CD4-positive, alpha-beta memory T cell (primary cell): ENCODE data around the gene PLXDC1. TPM values are rescaled to one million over a fixed set of nuclear protein-coding genes. Genes with fewer than 3 reads are reported as not detected.
A peak's percentile ranks its signal among the peaks of the same experiment; 100 is the strongest.

Experiments
- CTCF ChIA-PET: fragments of 350-600 bp; sonication (Branson Sonifier 250); formaldehyde crosslinking; loops from one replicate; lab custom pipeline; 2021; ENCODE audit warnings: inconsistent platforms; ENCODE audit not compliant: partially characterized antibody; lab: Charles Lee
- POLR2A ChIA-PET: fragments of 350-600 bp; sonication (Branson Sonifier 250); formaldehyde crosslinking; loops from one replicate; lab custom pipeline; 2021; ENCODE audit not compliant: partially characterized antibody; lab: Charles Lee
- DNase-seq, 5 donors: peaks; one replicate each; pipeline versions ENCODE4 v3.0.0 to v3.0.0-alpha.2; 2020 to 2022; ENCODE audit warnings: mixed read lengths in 1 of 5
- H3K27ac ChIP-seq: one replicate; pipeline ENCODE4 v1.7.0; 2013; ENCODE audit warnings: low read depth, low read length
- H3K27me3 ChIP-seq: 2 replicates; pipeline ENCODE4 v1.7.0; 2013; ENCODE audit warnings: mild to moderate bottlenecking, low read length, moderate library complexity; ENCODE audit not compliant: insufficient read depth
- H3K36me3 ChIP-seq: 2 replicates; pipeline ENCODE4 v1.7.0; 2013; ENCODE audit warnings: mild to moderate bottlenecking, low read length, moderate library complexity; ENCODE audit not compliant: insufficient read depth
- H3K4me1 ChIP-seq: 2 replicates; pipeline ENCODE4 v1.7.0; 2013; ENCODE audit warnings: mild to moderate bottlenecking, low read length, moderate library complexity; ENCODE audit not compliant: insufficient read depth
- H3K4me3 ChIP-seq, 2 donors: one replicate each; pipeline ENCODE4 v1.7.0; 2013; ENCODE audit warnings: low read length in 2 of 2, mild to moderate bottlenecking in 1 of 2
- H3K9me3 ChIP-seq, 2 donors: one replicate each; pipeline ENCODE4 v1.7.0; 2013; ENCODE audit warnings: low read length in 2 of 2, control low read depth in 1 of 2; ENCODE audit not compliant: control insufficient read depth in 1 of 2
- H3K27ac Mint-ChIP-seq, 7 donors: one replicate each; pipeline ENCODE4 v1.8.0; 2020 to 2021; ENCODE audit warnings: mixed read lengths in 7 of 7, mild to moderate bottlenecking in 6 of 7, inconsistent platforms in 3 of 7, moderate library complexity in 3 of 7
- H3K27me3 Mint-ChIP-seq, 2 donors: one replicate each; pipeline ENCODE4 v1.8.0; 2020 to 2021; ENCODE audit warnings: mixed read lengths in 2 of 2
- H3K36me3 Mint-ChIP-seq, 2 donors: one replicate each; pipeline ENCODE4 v1.8.0; 2020 to 2021; ENCODE audit warnings: mixed read lengths in 2 of 2, inconsistent platforms in 1 of 2, mild to moderate bottlenecking in 1 of 2
- H3K4me1 Mint-ChIP-seq, 4 donors: one replicate each; pipeline ENCODE4 v1.8.0; 2020 to 2021; ENCODE audit warnings: mixed read lengths in 4 of 4, mild to moderate bottlenecking in 1 of 4
- H3K4me3 Mint-ChIP-seq, 8 donors: one replicate each; pipeline ENCODE4 v1.8.0; 2020 to 2021; ENCODE audit warnings: mixed read lengths in 8 of 8, mild to moderate bottlenecking in 7 of 8, moderate library complexity in 6 of 8, inconsistent platforms in 3 of 8
- H3K9me3 Mint-ChIP-seq, 8 donors: one replicate each; pipeline ENCODE4 v1.8.0; 2020 to 2021; ENCODE audit warnings: mixed read lengths in 8 of 8, mild to moderate bottlenecking in 5 of 8, inconsistent platforms in 3 of 8, moderate library complexity in 1 of 8
- intact Hi-C: fragments of 100-400 bp; cut with micrococcal nuclease; formaldehyde crosslinking; loops from one replicate; pipeline ENCODE4 v1.15.1; 2023
- polyA plus RNA-seq, 2 donors: library from polyadenylated mRNA; unstranded; fragments of 300-500 nt; fragmentation: Illumina TruSeq; gene quantifications; one replicate each; pipeline ENCODE4 v1.2.3, GENCODE V29; 2021
- total RNA-seq, 2 experiments: library from RNA; stranded (reverse); gene quantifications; one replicate each; pipeline ENCODE4 v1.2.3, GENCODE V29; 2021

Gene PLXDC1
- total and polyA plus RNA-seq, 4 experiments from 2014 or later, result 2.5 to 16.4 (median 10.2) TPM

DNA sequence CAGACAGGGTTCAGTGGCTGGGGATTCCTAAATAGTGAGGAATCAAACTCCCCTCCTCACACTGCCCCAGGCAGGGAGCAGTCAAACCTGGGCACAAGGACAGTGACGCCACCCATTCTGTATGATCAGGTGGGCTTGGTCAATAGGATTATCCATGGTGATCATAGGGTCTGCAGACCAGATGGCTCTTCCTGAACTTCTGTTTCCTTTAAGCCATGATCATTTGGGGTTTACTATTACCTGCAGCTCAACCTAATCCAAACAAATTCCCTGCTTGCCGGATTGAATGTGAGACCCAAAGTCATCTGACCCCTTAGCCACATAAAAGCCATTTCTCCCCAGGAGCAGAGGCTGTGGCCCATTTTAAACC, 54.3 kb downstream of the PLXDC1 start:
- Mint-ChIP-seq H3K9me3 (peaks cover 0 to 2% (median 0%) of the 10 kb centered on the region in 8 donors), H3K36me3 (no peaks in the 10 kb centered on the region), H3K27ac (peak overlapping the region; percentile 82 to 94 (median 91)), H3K4me1 (peaks cover 56 to 85% (median 64%) of the 10 kb centered on the region in 4 donors), H3K4me3 (peak overlapping the region; percentile 63 to 88 (median 79)), H3K27me3 (no peaks in the 10 kb centered on the region)
- ChIA-PET CTCF (interaction anchor here (0.7 to 6.6 kb wide), 3 partner anchors 40 to 114 kb away, joined by 3 to 86 read pairs (median 3); partner anchors contain the start of gene PLXDC1), POLR2A (interaction anchor here (0.9 to 1.5 kb wide), 4 partner anchors 54 to 197 kb away, joined by 3 to 4 read pairs (median 4); partner anchors contain the start of genes PLXDC1 and RPL19)
- Histone ChIP-seq H3K4me1 (peaks cover 66% of the 10 kb centered on the region), H3K36me3 (no peaks in the 10 kb centered on the region), H3K27ac (peak overlapping the region; percentile 44), H3K9me3 (no peaks in the 10 kb centered on the region), H3K4me3 (peak overlapping the region in 1 of 2 donors; percentile 30), H3K27me3 (no peaks in the 10 kb centered on the region)
- intact Hi-C loops, result no loop called here
- no peak for DNase-seq

GRCh38 chr17:39096508-39097149, 54.8 kb downstream of the PLXDC1 start:
- Histone ChIP-seq H3K27me3 (no peaks in the 10 kb centered on the region), H3K4me3 (peak overlapping the region; percentile 30 to 57), H3K27ac (peak overlapping the region; percentile 44), H3K36me3 (no peaks in the 10 kb centered on the region), H3K4me1 (peaks cover 70% of the 10 kb centered on the region), H3K9me3 (no peaks in the 10 kb centered on the region)
- ChIA-PET POLR2A (interaction anchor here (0.7 to 1.5 kb wide), 7 partner anchors 18 to 227 kb away, joined by 3 to 7 read pairs (median 3); partner anchors contain the start of genes LASP1, PLXDC1 and RPL19), CTCF (interaction anchor here (6.6 kb wide), 1 partner anchor 56 kb away, joined by 86 read pairs; the partner anchor contains the start of gene PLXDC1)
- peaks cover 56 to 83% (median 65%) of the 10 kb centered on the region in 4 donors for H3K4me1 Mint-ChIP-seq
- intact Hi-C loops, result loop anchor here (1.0 kb wide), 1 partner anchor 57 kb away; no protein-coding TSS in a partner anchor
- peak; percentile 57 to 72 (median 62) for DNase-seq
- peak overlapping the region; percentile 82 to 94 (median 91) for H3K27ac Mint-ChIP-seq
- no peaks in the 10 kb centered on the region for H3K36me3 Mint-ChIP-seq
- no peaks in the 10 kb centered on the region for H3K27me3 Mint-ChIP-seq
- peaks cover 0 to 2% (median 0%) of the 10 kb centered on the region in 8 donors for H3K9me3 Mint-ChIP-seq
- H3K4me3 Mint-ChIP-seq, result peak overlapping the region; percentile 63 to 88 (median 79)

GRCh38 chr17:39095309-39095686, 56.1 kb downstream of the PLXDC1 start:
- no peaks in the 10 kb centered on the region for H3K36me3 ChIP-seq
- ChIA-PET CTCF (interaction anchor here (1.4 to 6.6 kb wide), 3 partner anchors 25 to 112 kb away, joined by 4 to 86 read pairs (median 9); partner anchors contain the start of gene PLXDC1), POLR2A (interaction anchor here (0.6 to 7.5 kb wide), 2 partner anchors 39 to 57 kb away, joined by 3 to 76 read pairs; partner anchors contain the start of gene PLXDC1)
- Mint-ChIP-seq H3K27ac (peak overlapping the region; percentile 35 to 98 (median 82)), H3K36me3 (no peaks in the 10 kb centered on the region), H3K9me3 (peaks cover 0 to 2% (median 0%) of the 10 kb centered on the region in 8 donors), H3K27me3 (no peaks in the 10 kb centered on the region), H3K4me1 (peaks cover 64 to 86% (median 75%) of the 10 kb centered on the region in 4 donors), H3K4me3 (peak overlapping the region in 7 of 8 donors; percentile 27 to 81 (median 67))
- peaks cover 83% of the 10 kb centered on the region for H3K4me1 ChIP-seq
- H3K27me3 ChIP-seq, result no peaks in the 10 kb centered on the region
- no peak overlapping the region for H3K27ac ChIP-seq
- DNase-seq, result no peak
- H3K9me3 ChIP-seq, result no peaks in the 10 kb centered on the region
- H3K4me3 ChIP-seq, result no peak overlapping the region
- intact Hi-C loops, result no loop called here

GRCh38 chr17:39094607-39095308, 56.7 kb downstream of the PLXDC1 start:
- peak; percentile 32 to 74 (median 69) for DNase-seq
- Mint-ChIP-seq H3K27me3 (no peaks in the 10 kb centered on the region), H3K36me3 (no peaks in the 10 kb centered on the region), H3K4me1 (peaks cover 65 to 87% (median 75%) of the 10 kb centered on the region in 4 donors), H3K9me3 (peaks cover 0 to 2% (median 0%) of the 10 kb centered on the region in 8 donors), H3K4me3 (peak overlapping the region; percentile 72 to 91 (median 84)), H3K27ac (peak overlapping the region; percentile 82 to 98 (median 96))
- POLR2A ChIA-PET, result interaction anchor here (0.6 to 7.5 kb wide), 3 partner anchors 39 to 57 kb away, joined by 3 to 76 read pairs (median 3); partner anchors contain the start of gene PLXDC1
- no peaks in the 10 kb centered on the region for H3K36me3 ChIP-seq
- H3K27me3 ChIP-seq, result no peaks in the 10 kb centered on the region
- no peaks in the 10 kb centered on the region for H3K9me3 ChIP-seq
- H3K27ac ChIP-seq, result peak overlapping the region; percentile 42
- peak overlapping the region in 1 of 2 donors; percentile 29 for H3K4me3 ChIP-seq
- H3K4me1 ChIP-seq, result peaks cover 89% of the 10 kb centered on the region
- intact Hi-C loops, result no loop called here
- CTCF ChIA-PET, result interaction anchor here (1.4 to 6.6 kb wide), 3 partner anchors 24 to 111 kb away, joined by 4 to 86 read pairs (median 9); partner anchors contain the start of gene PLXDC1

DNA sequence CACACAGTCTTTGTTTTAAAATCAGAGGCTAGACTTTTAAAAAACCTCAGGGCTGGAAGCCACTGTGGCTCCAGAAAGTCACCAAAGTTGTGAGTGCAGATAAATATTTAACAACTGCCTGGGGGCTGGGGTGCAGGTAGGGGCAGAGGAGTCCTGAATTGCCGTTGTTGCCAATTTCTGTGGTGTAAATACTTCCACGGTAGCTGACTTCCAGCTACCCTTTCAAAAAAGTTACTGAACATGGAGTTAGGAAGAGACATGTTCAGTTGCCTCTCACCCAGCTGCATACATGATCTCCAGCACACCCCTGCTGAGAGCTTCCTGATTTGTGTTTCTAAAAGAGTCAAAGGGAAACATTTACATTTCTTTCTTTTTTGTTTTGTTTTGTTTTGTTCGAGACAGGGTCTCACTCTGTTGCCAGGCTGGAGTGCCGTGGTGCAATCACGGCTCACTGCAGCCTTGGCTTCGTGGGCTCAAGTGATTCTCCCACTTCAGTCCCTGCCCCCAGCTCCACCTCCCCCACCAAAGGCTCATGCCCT, 58.7 kb downstream of the PLXDC1 start:
- H3K4me1 Mint-ChIP-seq, result peaks cover 55 to 77% (median 62%) of the 10 kb centered on the region in 4 donors
- H3K4me3 Mint-ChIP-seq, result peak overlapping the region; percentile 74 to 94 (median 84)
- Histone ChIP-seq H3K27ac (peak overlapping the region; percentile 44), H3K4me3 (peak overlapping the region; percentile 39 to 44), H3K4me1 (peaks cover 78% of the 10 kb centered on the region), H3K27me3 (no peaks in the 10 kb centered on the region), H3K9me3 (no peaks in the 10 kb centered on the region), H3K36me3 (no peaks in the 10 kb centered on the region)
- H3K27ac Mint-ChIP-seq, result peak overlapping the region; percentile 82 to 96 (median 94)
- H3K27me3 Mint-ChIP-seq, result no peaks in the 10 kb centered on the region
- CTCF ChIA-PET, result interaction anchor here (0.7 to 6.6 kb wide), 17 partner anchors 9 to 146 kb away, joined by 3 to 86 read pairs (median 4); partner anchors contain the start of gene PLXDC1
- POLR2A ChIA-PET, result interaction anchor here (0.6 to 7.5 kb wide), 8 partner anchors 36 to 224 kb away, joined by 3 to 76 read pairs (median 4); partner anchors contain the start of genes LASP1 and PLXDC1
- no peaks in the 10 kb centered on the region for H3K36me3 Mint-ChIP-seq
- H3K9me3 Mint-ChIP-seq, result no peaks in the 10 kb centered on the region
- DNase-seq, result peak in 4 of 5 donors; percentile 11 to 25 (median 18)
- intact Hi-C loops, result loop anchor here (1.0 to 2.0 kb wide), 3 partner anchors 24 to 109 kb away; no protein-coding TSS in a partner anchor

GRCh38 chr17:39090908-39091665, 60.4 kb downstream of the PLXDC1 start:
- Histone ChIP-seq H3K9me3 (no peaks in the 10 kb centered on the region), H3K27me3 (no peaks in the 10 kb centered on the region), H3K4me3 (no peak overlapping the region), H3K27ac (peak overlapping the region; percentile 28), H3K36me3 (no peaks in the 10 kb centered on the region), H3K4me1 (peaks cover 63% of the 10 kb centered on the region)
- H3K4me3 Mint-ChIP-seq, result peak overlapping the region in 4 of 8 donors; percentile 10 to 46 (median 38)
- H3K27ac Mint-ChIP-seq, result peak overlapping the region; percentile 43 to 95 (median 85)
- ChIA-PET CTCF (interaction anchor here (0.7 to 6.6 kb wide), 8 partner anchors 8 to 129 kb away, joined by 3 to 86 read pairs (median 9); partner anchors contain the start of gene PLXDC1), POLR2A (interaction anchor here (0.9 to 7.5 kb wide), 3 partner anchors 10 to 73 kb away, joined by 3 to 76 read pairs (median 9); partner anchors contain the start of gene PLXDC1)
- DNase-seq, result no peak
- H3K9me3 Mint-ChIP-seq, result no peaks in the 10 kb centered on the region
- no peaks in the 10 kb centered on the region for H3K36me3 Mint-ChIP-seq
- H3K27me3 Mint-ChIP-seq, result no peaks in the 10 kb centered on the region
- peaks cover 42 to 62% (median 48%) of the 10 kb centered on the region in 4 donors for H3K4me1 Mint-ChIP-seq
- intact Hi-C loops, result no loop called here
